ENCODE results near the gene EHMT1.
A peak's percentile ranks its signal among the peaks of the same experiment; 100 is the strongest.

EHMT1 gene

GRCh38 chr9:137618105-137619067 lies at the start of gene EHMT1:
Gene EHMT1, plus strand, starts transcription at chr9:137619005. Its CDS starts 24 bp downstream, at chr9:137619029.
- Histone ChIP-seq H3K9me3 (no peaks in the 10 kb centered on the region), H3K4me1 (peaks cover 19% of the 10 kb centered on the region), H3K4me3 (peak within 1 kb of the TSS; percentile 95), H3K36me3 (replicated peaks) (peaks cover 46% of the 10 kb centered on the region), H3K27me3 (ENCODE audit: low read depth) (no peaks in the 10 kb centered on the region)
- in situ Hi-C loops (cut with MboI; ENCODE audit: low sequenced_read_pairs): no loop called here
- DNase-seq (ENCODE audit: low spot score in 2 of 2): peak; percentile 68 to 87

GRCh38 chr9:137569609-137570203 lies 49.1 kb upstream of the EHMT1 start:
- Histone ChIP-seq H3K4me1 (no peaks in the 10 kb centered on the region), H3K4me3 (no peak overlapping the region), H3K27me3 (ENCODE audit: low read depth) (no peaks in the 10 kb centered on the region), H3K36me3 (replicated peaks) (peaks cover 37% of the 10 kb centered on the region), H3K9me3 (no peaks in the 10 kb centered on the region)
- DNase-seq (ENCODE audit: low spot score in 2 of 2): no peak
- in situ Hi-C loops (cut with MboI; ENCODE audit: low sequenced_read_pairs): no loop called here

GRCh38 chr9:137570566-137570965 lies 48.2 kb upstream of the EHMT1 start:
- in situ Hi-C loops (cut with MboI; ENCODE audit: low sequenced_read_pairs): no loop called here
- no peak overlapping the region for H3K4me3 ChIP-seq
- H3K4me1 ChIP-seq: no peaks in the 10 kb centered on the region
- no peaks in the 10 kb centered on the region for H3K9me3 ChIP-seq
- H3K27me3 ChIP-seq (ENCODE audit: low read depth): no peaks in the 10 kb centered on the region
- DNase-seq (ENCODE audit: low spot score in 2 of 2): no peak
- H3K36me3 ChIP-seq (replicated peaks): peaks cover 44% of the 10 kb centered on the region

DNA sequence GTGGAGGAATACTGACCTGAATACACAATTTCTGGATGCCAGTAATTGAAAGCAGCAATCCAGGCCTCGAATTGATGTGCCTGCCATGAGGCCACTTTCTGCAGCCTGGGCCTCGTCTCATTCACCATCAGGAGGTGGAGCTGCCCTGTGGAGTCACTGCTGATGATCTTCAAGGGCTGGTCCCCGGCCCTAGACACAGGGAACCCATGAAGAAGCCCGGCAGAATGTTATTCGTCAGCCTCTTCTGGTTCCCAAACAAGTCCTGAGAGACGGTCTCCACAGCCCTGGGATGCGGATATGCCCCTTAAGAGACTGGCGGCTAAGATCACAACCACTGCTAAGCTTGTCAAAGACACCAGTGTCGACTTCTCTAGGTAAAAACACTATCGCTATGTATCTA lies 44.6 kb upstream of the EHMT1 start:
- H3K27me3 ChIP-seq (ENCODE audit: low read depth): no peaks in the 10 kb centered on the region
- H3K9me3 ChIP-seq: no peaks in the 10 kb centered on the region
- in situ Hi-C loops (cut with MboI; ENCODE audit: low sequenced_read_pairs): no loop called here
- peaks cover 7% of the 10 kb centered on the region; the same call in 1 of the 2 replicates for H3K4me1 ChIP-seq
- peaks cover 65% of the 10 kb centered on the region for H3K36me3 ChIP-seq (replicated peaks)
- DNase-seq (ENCODE audit: low spot score in 2 of 2): no peak
- H3K4me3 ChIP-seq: no peak overlapping the region

GRCh38 chr9:137575364-137575715 lies 43.5 kb upstream of the EHMT1 start:
- Histone ChIP-seq H3K36me3 (replicated peaks) (peaks cover 69% of the 10 kb centered on the region), H3K4me3 (no peak overlapping the region), H3K4me1 (peaks cover 7% of the 10 kb centered on the region; the same call in 1 of the 2 replicates), H3K27me3 (ENCODE audit: low read depth) (no peaks in the 10 kb centered on the region), H3K9me3 (no peaks in the 10 kb centered on the region)
- DNase-seq (ENCODE audit: low spot score in 2 of 2): no peak
- in situ Hi-C loops (cut with MboI; ENCODE audit: low sequenced_read_pairs): no loop called here

DNA sequence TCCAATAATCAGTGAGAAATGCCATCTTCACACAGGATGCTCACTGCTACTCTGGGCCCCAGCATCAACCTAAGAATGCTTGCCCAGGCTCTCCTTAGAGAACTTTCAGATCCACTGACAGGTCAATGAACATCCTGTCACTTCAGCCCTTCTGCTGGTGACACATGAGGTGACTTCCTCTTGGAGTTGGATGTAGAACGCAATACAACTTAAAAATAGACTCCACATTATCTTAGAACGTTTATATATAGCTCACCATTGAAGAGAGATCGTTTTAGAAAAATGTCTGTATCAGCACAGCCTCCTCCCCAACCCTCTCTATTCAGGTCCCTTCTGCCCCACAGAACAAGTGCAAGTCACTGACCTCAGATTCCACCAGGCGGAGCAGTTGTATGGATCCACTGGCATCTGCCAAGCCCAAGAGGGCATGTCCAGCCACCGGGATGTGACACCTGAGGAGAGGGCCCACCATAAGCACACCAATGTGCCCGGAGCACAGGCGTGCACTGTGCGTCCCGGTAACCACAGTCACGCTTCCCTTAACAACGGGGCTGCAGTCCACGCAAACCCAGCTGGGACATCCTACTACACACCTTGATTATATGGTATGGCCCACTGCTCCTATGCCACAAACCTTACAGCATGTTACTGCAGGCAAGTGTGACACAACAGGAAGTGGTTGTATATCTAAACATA lies 42.9 kb upstream of the EHMT1 start:
- DNase-seq (ENCODE audit: low spot score in 2 of 2): no peak
- Histone ChIP-seq H3K9me3 (no peaks in the 10 kb centered on the region), H3K27me3 (ENCODE audit: low read depth) (no peaks in the 10 kb centered on the region), H3K4me1 (peaks cover 7% of the 10 kb centered on the region; the same call in 1 of the 2 replicates), H3K36me3 (replicated peaks) (peaks cover 69% of the 10 kb centered on the region), H3K4me3 (no peak overlapping the region)
- in situ Hi-C loops (cut with MboI; ENCODE audit: low sequenced_read_pairs): no loop called here

DNA sequence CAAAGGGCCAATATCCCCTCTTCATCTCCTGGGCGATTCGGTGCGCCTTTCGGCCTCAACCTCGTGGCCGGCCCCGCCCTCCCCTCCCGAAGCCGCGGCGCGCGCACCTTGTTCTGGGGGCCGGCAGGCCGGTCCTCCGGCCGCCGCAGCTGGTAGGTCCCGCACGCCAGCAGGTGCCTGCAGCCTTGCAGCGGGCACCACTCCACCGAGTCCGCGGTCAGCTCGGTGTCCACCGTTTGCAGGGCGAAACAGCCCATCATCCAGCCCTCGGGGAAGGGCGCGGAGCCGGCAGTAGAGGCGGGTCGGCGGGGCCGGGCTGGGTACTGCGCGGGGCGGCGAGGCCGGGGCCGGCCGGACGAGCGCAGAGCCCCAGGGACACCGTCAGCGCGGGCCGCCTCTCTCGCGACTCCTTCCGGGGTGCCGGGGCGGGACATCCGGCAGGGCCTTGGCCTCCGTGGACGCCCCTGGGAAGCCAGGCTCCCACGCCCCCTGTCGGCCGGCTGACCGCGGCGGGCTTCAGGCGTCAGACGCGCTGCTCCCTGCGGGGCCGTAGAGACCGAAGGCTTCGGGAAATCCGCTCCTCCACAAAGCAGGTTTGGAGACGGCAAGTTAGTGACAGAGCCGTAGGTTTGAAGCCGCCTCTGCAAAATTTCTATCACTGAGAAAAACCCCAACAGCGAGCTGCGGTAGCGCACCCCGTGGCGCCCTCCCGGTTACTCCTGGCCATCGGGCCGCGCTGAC lies 40.1 kb upstream of the EHMT1 start, which contains the start of gene DPH7:
Gene DPH7, minus strand, starts transcription at position 408 of the 741 bp plus-strand sequence. Its CDS starts 148 bp downstream, at position 260.
- H3K36me3 ChIP-seq (replicated peaks): peaks cover 76% of the 10 kb centered on the region
- in situ Hi-C loops (cut with MboI; ENCODE audit: low sequenced_read_pairs): no loop called here

GRCh38 chr9:137579259-137579604 lies 39.6 kb upstream of the EHMT1 start:
- in situ Hi-C loops (cut with MboI; ENCODE audit: low sequenced_read_pairs): no loop called here
- Histone ChIP-seq H3K27me3 (ENCODE audit: low read depth) (no peaks in the 10 kb centered on the region), H3K4me1 (peaks cover 7% of the 10 kb centered on the region; the same call in 1 of the 2 replicates), H3K9me3 (no peaks in the 10 kb centered on the region), H3K4me3 (peak overlapping the region; percentile 89), H3K36me3 (replicated peaks) (peaks cover 76% of the 10 kb centered on the region)
- DNase-seq (ENCODE audit: low spot score in 2 of 2): no peak

More for the DNA sequence above, 40.1 kb upstream of the EHMT1 start, which contains the start of gene DPH7:
- Histone ChIP-seq H3K4me1 (peaks cover 7% of the 10 kb centered on the region; the same call in 1 of the 2 replicates), H3K27me3 (ENCODE audit: low read depth) (no peaks in the 10 kb centered on the region), H3K4me3 (peak within 1 kb of the TSS; percentile 89), H3K9me3 (no peaks in the 10 kb centered on the region)
- DNase-seq (ENCODE audit: low spot score in 2 of 2): peak; percentile 90 to 97

- no peak overlapping the region for H3K4me3 ChIP-seq
Measured at GRCh38 chr9:137580209-137580953, 38.4 kb upstream of the EHMT1 start.

GRCh38 chr9:137580954-137581322 lies 37.9 kb upstream of the EHMT1 start:
- Histone ChIP-seq H3K27me3 (ENCODE audit: low read depth) (no peaks in the 10 kb centered on the region), H3K4me3 (no peak overlapping the region), H3K9me3 (no peaks in the 10 kb centered on the region), H3K4me1 (peaks cover 7% of the 10 kb centered on the region; the same call in 1 of the 2 replicates), H3K36me3 (replicated peaks) (peaks cover 76% of the 10 kb centered on the region)
- in situ Hi-C loops (cut with MboI; ENCODE audit: low sequenced_read_pairs): no loop called here
- no peak for DNase-seq (ENCODE audit: low spot score in 2 of 2)

More at GRCh38 chr9:137580209-137580953, 38.4 kb upstream of the EHMT1 start:
- DNase-seq (ENCODE audit: low spot score in 2 of 2): no peak
- no peaks in the 10 kb centered on the region for H3K9me3 ChIP-seq
- H3K4me1 ChIP-seq: peaks cover 7% of the 10 kb centered on the region; the same call in 1 of the 2 replicates
- in situ Hi-C loops (cut with MboI; ENCODE audit: low sequenced_read_pairs): no loop called here
- peaks cover 76% of the 10 kb centered on the region for H3K36me3 ChIP-seq (replicated peaks)
- no peaks in the 10 kb centered on the region for H3K27me3 ChIP-seq (ENCODE audit: low read depth)

DNA sequence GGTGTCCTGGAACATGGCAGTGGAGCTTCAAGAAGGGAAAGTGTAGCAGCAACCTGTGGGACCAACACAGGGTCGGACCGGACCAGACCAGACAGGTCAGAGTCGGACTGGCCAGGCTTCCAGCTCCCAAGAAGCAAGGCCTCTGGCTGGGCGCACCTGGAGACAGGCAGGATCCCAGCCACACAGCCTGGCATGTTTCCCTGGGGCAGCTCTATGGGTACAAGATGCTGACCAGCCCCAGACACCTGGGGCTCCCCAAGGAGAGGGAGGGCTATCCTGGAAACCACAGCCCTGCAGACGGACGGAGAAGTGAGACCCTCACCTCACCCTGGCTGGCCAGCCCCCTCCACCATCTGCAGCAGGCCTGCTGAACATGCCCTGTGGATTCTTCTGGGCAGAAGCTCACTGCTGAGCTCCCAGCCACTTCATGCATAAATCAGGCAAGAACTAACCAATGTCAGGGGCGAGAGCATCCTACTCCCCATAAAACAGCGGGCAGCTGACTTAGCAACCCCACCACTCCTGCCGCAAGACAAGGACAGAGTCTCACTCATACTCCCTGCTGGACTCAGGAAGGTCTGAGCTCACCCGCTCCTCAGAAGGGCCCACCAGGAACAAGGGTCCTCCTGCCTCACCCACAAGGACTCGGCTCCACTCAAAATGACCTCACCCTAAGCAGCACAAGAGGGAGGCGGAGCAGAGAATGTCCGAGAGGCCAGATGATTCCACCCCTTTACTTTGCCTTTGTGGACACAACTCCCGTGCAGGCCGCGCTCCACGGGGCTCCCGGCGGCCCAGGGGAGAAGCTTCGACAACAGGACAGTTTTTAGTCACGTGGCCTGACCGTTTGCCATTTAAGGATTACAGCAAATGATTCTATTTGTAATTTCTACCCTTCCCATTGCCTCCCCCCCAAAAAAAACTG lies 37.2 kb upstream of the EHMT1 start:
- peaks cover 7% of the 10 kb centered on the region; the same call in 1 of the 2 replicates for H3K4me1 ChIP-seq
- in situ Hi-C loops (cut with MboI; ENCODE audit: low sequenced_read_pairs): no loop called here
- H3K9me3 ChIP-seq: no peaks in the 10 kb centered on the region
- H3K27me3 ChIP-seq (ENCODE audit: low read depth): no peaks in the 10 kb centered on the region
- H3K36me3 ChIP-seq (replicated peaks): peaks cover 73% of the 10 kb centered on the region
- no peak for DNase-seq (ENCODE audit: low spot score in 2 of 2)
- no peak overlapping the region for H3K4me3 ChIP-seq
